Muscle of leg (tissue), 11 donors: ENCODE data around the gene HOXC13. TPM values are rescaled to one million over a fixed set of nuclear protein-coding genes. Genes with fewer than 3 reads are reported as not detected.

Experiments
- DNase-seq: peaks from one replicate; pipeline ENCODE4 v3.0.0; 2013
- H3K27ac ChIP-seq: one replicate; pipeline ENCODE4 v1.5.1; 2013; ENCODE audit warnings: mild to moderate bottlenecking, low read length, control low read depth
- H3K27me3 ChIP-seq: one replicate; pipeline ENCODE4 v1.6.1; 2013; ENCODE audit warnings: low read length; ENCODE audit not compliant: control insufficient read depth, insufficient read depth
- H3K36me3 ChIP-seq: one replicate; pipeline ENCODE4 v1.6.1; 2013; ENCODE audit warnings: low read length; ENCODE audit not compliant: control insufficient read depth, insufficient read depth
- H3K4me1 ChIP-seq: one replicate; pipeline ENCODE4 v1.6.1; 2013; ENCODE audit warnings: low read length; ENCODE audit not compliant: control insufficient read depth, insufficient read depth
- H3K4me3 ChIP-seq: one replicate; pipeline ENCODE4 v1.5.1; 2013; ENCODE audit warnings: low read length, control low read depth
- H3K9me3 ChIP-seq: replicated peaks from 2 replicates; pipeline ENCODE4 v1.6.1; 2013; ENCODE audit warnings: low read depth, low read length; ENCODE audit not compliant: control insufficient read depth
- WGBS: methylation state at CpG from one replicate; pipeline ENCODE4 v1.1.5; 2013; ENCODE audit warnings: missing lambda C conversion rate; ENCODE audit not compliant: insufficient coverage; 5-methylcytosine and 5-hydroxymethylcytosine counted together
- polyA plus RNA-seq, 8 donors: library from polyadenylated mRNA; unstranded; fragments of 120-200 nt; gene quantifications; one replicate each; pipeline versions ENCODE4 v1.2.1 to v1.2.3, GENCODE V29; 2013; ENCODE audit warnings: inconsistent platforms in 1 of 8, low replicate concordance in 1 of 8; ENCODE audit not compliant: insufficient read length in 8 of 8, insufficient read depth in 1 of 8
- total RNA-seq: library from RNA; stranded (reverse); fragments of 120-200 nt; gene quantifications from one replicate; pipeline ENCODE4 v1.2.4, GENCODE V29; 2013

HOXC13 gene
- total and polyA plus RNA-seq, 9 donors, result 0.04 to 0.45 (median 0.06) TPM; not detected in 5

- H3K27ac ChIP-seq, result peak overlapping the region; percentile 96
- H3K36me3 ChIP-seq, result no peaks in the 10 kb centered on the region
- DNase-seq, result no peak
- peaks cover 75% of the 10 kb centered on the region for H3K4me1 ChIP-seq
- WGBS, result no CpG with 5 or more reads among the region's 9 CpGs
- no peak overlapping the region for H3K4me3 ChIP-seq
- H3K27me3 ChIP-seq, result peaks cover 81% of the 10 kb centered on the region
- H3K9me3 ChIP-seq, result no peaks in the 10 kb centered on the region
These were observed 38.4 kb downstream of the HOXC13 start for GRCh38 chr12:53976823-53977595.

- WGBS, result 20% methylated on average over 5 of the region's 11 CpGs
- peak overlapping the region; percentile 75 for H3K27ac ChIP-seq
- no peaks in the 10 kb centered on the region for H3K36me3 ChIP-seq
- peaks cover 74% of the 10 kb centered on the region for H3K4me1 ChIP-seq
- H3K4me3 ChIP-seq, result no peak overlapping the region
- DNase-seq, result peak; percentile 30
- peaks cover 81% of the 10 kb centered on the region for H3K27me3 ChIP-seq
- H3K9me3 ChIP-seq, result no peaks in the 10 kb centered on the region
These were observed 39.2 kb downstream of the HOXC13 start for GRCh38 chr12:53977596-53978445.

GRCh38 chr12:53978477-53979356 lies 40.1 kb downstream of the HOXC13 start:
- DNase-seq, result peak; percentile 79
- H3K27me3 ChIP-seq, result peaks cover 81% of the 10 kb centered on the region
- H3K36me3 ChIP-seq, result no peaks in the 10 kb centered on the region
- H3K27ac ChIP-seq, result peak overlapping the region; percentile 98
- H3K4me1 ChIP-seq, result peaks cover 78% of the 10 kb centered on the region
- no peaks in the 10 kb centered on the region for H3K9me3 ChIP-seq
- H3K4me3 ChIP-seq, result no peak overlapping the region
- 50% methylated on average over 2 of the region's 15 CpGs for WGBS

GRCh38 chr12:53980104-53980801 lies 41.6 kb downstream of the HOXC13 start:
- H3K9me3 ChIP-seq, result no peaks in the 10 kb centered on the region
- H3K4me3 ChIP-seq, result peak overlapping the region; percentile 54
- H3K27ac ChIP-seq, result peak overlapping the region; percentile 98
- DNase-seq, result peak; percentile 84
- WGBS, result 17% methylated on average over 2 of the region's 7 CpGs
- H3K27me3 ChIP-seq, result peaks cover 76% of the 10 kb centered on the region
- H3K4me1 ChIP-seq, result peaks cover 84% of the 10 kb centered on the region
- H3K36me3 ChIP-seq, result no peaks in the 10 kb centered on the region

- Histone ChIP-seq H3K27ac (peak overlapping the region; percentile 98), H3K27me3 (peaks cover 76% of the 10 kb centered on the region), H3K36me3 (no peaks in the 10 kb centered on the region), H3K4me1 (peaks cover 77% of the 10 kb centered on the region), H3K9me3 (no peaks in the 10 kb centered on the region), H3K4me3 (peak overlapping the region; percentile 54)
- peak; percentile 65 for DNase-seq
- 12% methylated on average over 7 of the region's 15 CpGs for WGBS
These were observed 42.3 kb downstream of the HOXC13 start for GRCh38 chr12:53980802-53981496.

GRCh38 chr12:53981634-53982565 lies 43.3 kb downstream of the HOXC13 start:
- Histone ChIP-seq H3K4me3 (peak overlapping the region; percentile 54), H3K36me3 (no peaks in the 10 kb centered on the region), H3K4me1 (peaks cover 70% of the 10 kb centered on the region), H3K27me3 (peaks cover 75% of the 10 kb centered on the region), H3K9me3 (no peaks in the 10 kb centered on the region), H3K27ac (peak overlapping the region; percentile 98)
- WGBS, result 10% methylated on average over 26 of the region's 30 CpGs
- peak; percentile 81 for DNase-seq

- H3K27me3 ChIP-seq, result peaks cover 80% of the 10 kb centered on the region
- 9% methylated on average over 11 of the region's 26 CpGs for WGBS
- H3K4me3 ChIP-seq, result peak overlapping the region; percentile 54
- H3K9me3 ChIP-seq, result no peaks in the 10 kb centered on the region
- H3K36me3 ChIP-seq, result no peaks in the 10 kb centered on the region
- peak overlapping the region; percentile 98 for H3K27ac ChIP-seq
- peak; percentile 38 for DNase-seq
- peaks cover 70% of the 10 kb centered on the region for H3K4me1 ChIP-seq
These were observed 44.3 kb downstream of the HOXC13 start for GRCh38 chr12:53982648-53983567.

GRCh38 chr12:53983568-53983949 lies 44.9 kb downstream of the HOXC13 start:
- peak overlapping the region; percentile 98 for H3K27ac ChIP-seq
- peak overlapping the region; percentile 54 for H3K4me3 ChIP-seq

More at GRCh38 chr12:53983568-53983949, 44.9 kb downstream of the HOXC13 start:
- no peaks in the 10 kb centered on the region for H3K9me3 ChIP-seq
- H3K4me1 ChIP-seq, result peaks cover 70% of the 10 kb centered on the region
- H3K36me3 ChIP-seq, result no peaks in the 10 kb centered on the region
- peak; percentile 73 for DNase-seq
- WGBS, result 12% methylated on average over 12 of the region's 17 CpGs
- peaks cover 80% of the 10 kb centered on the region for H3K27me3 ChIP-seq
